Left renal cortex interstitium (tissue), 4 donors: Measurements from ENCODE around the gene ITLN1. TPM values are rescaled to one million over a fixed set of nuclear protein-coding genes. Genes with fewer than 3 reads are reported as not detected.

Source experiments
- DNase-seq, 4 donors: peaks; one replicate each; pipeline ENCODE4 v3.0.0-alpha.2; 2013; ENCODE audit warnings: low read depth in 4 of 4, low spot score in 2 of 4, missing footprints in 1 of 4
- polyA plus RNA-seq, 4 donors: library from polyadenylated mRNA; unstranded; fragments of 120-200 nt; gene quantifications; one replicate each; pipeline ENCODE4 v1.2.1, GENCODE V29; 2013; ENCODE audit not compliant: insufficient read length in 4 of 4

The ITLN1 gene
- polyA plus RNA-seq, 4 donors: 1.3 to 5.3 (median 2.1) TPM

DNA sequence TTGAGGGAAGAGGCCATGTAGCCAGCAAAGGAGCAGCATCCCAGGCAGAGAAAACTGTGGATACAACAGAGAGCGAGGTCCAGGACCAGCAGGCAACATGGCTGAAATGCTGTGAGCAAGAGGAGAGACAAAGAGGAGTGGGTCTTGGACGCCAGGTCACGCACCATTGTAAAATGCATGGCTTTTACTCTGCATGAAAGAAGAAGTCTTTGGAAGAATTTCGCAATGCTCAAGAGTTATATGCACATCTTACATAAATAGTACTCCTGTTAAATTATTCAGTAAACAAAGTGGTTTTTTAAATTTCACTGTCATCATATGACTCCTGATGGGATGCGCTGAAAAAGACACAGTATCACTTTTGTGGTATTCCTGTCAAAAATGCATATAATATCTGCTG is 25.8 kb downstream of the ITLN1 start:
- DNase-seq: no peak

DNA sequence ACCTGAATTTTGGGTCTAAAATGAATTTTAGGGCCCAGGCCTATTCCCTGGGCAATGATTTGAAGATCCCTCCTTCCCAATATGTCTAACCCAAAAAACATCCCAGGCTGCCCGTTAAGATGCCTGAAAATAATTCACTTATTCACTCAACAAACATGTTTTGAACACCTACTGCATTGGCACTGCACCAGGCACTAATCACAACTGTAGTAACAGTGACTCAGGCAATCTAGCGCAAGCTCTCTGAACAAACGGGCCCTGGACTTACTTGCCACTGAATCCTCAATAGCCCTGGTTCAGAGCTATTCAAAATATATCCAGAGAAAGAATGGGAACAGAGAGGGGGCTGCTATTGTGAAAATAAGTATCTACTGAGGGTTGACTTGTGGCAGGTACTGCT is 26.5 kb downstream of the ITLN1 start:
- DNase-seq: no peak

DNA sequence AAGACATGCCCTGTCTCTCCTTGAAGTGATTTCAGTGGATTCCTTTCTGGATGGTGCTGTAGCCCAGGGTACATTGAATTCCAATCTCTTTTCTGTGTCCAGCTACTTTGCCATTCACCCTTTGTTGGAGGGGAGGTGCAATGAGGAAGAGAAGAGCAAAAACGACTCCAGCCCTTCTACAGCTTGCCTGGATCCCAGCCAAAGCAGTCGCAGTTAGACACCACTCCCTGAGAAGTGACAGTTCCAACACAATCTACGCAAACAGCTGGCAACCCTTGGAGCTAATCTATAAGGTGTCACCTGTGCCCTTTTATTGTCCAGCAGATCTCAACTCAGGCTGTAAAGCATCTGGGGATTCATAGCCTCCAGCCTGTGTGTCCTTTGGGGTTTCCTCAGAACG is 26.9 kb downstream of the ITLN1 start:
- DNase-seq: no peak

DNA sequence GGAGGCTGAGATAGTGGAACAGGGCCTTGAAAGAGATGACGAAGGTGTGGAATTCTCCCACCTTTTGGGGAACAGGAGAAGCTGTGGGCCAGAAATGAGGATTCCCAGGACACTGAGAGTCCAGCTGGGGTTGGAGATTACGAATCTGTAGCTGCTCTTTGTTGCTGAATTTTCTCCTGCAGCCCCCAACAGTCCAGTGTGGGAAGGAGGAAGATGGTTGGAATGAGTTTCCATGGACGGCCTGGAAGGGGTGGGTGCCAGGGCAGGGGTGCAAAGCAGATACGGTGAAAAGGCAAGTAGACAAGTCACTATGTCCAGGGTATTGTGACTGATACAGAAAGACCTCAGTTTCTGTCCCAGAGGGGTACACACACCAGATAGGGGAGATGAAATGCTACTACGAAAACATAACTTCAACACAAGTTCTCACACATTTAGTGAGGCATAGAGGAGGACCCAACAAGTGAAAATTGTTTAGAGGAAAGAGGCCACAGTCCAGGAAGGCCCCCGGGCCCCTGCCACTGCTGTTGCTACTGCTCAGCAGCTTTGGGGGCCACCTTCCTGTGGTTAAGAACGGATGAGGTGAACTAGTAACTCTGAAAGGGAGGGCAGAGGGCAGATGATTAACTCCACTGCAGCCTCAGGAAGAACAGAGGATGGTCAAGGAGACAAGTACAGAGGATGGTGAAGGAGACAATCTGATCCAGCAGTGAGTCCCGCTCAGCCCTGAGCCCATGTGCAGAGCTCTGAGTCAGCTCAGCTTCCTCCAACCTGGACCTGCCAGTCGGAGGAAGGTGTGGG is 29.6 kb downstream of the ITLN1 start:
- DNase-seq: no peak

DNA sequence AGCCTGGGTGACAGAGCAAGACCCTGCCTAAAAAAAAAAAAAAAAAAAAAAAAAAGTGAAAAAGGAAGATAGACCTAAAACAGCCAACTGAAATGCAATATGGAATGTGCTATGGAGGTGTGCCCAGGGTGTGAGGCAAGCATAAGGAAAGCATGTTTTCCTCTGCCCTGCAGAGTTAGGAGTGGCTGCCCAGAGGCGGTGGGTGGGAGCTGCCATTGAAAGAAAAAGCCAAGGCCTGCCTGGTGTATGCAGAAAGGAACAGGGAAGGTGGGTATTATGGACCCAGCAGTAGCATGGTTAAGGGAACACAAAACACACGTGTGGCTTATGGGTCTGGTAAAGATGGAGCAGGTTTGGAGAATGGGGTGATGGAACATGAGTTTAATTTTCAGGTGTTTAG is 31.2 kb downstream of the ITLN1 start:
- no peak for DNase-seq

DNA sequence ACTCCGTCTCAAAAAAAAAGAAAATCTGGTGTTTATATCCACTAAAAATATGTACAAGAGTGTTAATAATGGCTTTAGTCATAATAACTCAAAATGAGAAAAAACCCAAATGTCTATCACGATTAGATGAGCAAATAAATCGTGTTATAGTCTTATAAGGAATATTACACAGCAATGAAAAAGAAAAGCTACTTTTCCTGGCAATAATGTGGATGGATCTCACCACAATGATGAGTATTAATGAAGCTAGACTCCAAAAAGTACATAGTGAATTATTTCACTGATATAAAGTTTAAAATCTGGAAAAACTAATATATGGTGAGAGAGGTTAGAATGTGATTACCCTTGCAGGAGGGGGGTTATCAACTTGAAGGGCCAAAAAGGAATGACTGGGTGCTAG is 32.0 kb downstream of the ITLN1 start:
- no peak for DNase-seq

DNA sequence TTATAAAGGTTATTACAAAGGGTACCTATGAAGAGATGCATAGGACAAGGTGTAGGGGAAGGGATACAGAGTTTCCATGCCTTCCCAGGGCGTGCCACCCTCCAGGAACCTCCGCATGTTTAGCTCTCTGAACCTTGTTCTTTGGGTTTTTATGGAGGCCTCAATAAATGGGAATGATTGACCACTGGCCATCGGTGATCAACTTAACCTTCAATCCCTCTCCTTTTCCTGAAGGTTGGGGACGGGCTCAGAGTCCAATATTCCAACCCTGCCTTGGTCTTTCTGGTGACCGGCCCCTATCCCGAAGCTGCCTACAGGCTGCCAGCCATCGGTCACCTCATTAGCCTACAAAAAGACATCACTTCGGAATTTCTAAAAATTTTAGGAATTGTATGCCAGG is 34.0 kb downstream of the ITLN1 start:
- no peak for DNase-seq

DNA sequence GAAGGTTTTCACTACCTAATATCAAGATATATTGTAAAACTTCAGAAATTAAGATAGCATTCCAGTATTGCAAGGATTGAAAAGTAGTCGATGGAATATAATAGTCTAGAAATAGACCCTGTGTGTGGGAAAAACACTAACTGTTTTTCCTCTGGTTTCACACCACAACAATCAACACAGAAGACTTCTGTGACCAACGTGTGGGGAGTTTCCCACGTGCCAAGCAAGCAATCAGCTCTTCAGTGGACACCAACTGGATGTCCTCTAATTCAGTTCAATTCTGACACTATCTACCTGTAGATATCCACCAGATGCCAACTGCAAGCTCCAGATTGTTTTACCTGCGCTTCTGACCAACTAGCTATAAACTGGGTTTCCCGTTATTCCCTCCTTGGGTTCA is 34.4 kb downstream of the ITLN1 start:
- no peak for DNase-seq

DNA sequence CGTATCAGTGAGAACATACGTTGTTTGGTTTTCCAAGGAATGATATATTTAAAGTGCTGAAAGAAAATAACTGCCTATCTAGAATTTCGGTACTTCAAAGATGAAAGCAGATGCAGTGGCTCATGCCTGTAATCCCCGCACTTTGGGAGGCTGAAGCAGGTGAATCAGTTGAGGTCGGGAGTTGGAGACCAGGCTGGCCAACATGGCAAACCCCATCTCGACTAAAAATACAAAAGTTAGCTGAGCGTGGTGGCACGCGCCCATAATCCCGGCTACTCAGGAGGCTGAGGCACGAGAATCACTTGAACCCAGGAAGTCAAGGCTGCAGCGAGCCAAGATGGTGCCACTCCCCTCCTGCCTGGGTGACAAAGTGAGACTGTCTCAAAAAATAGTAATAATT is 38.7 kb downstream of the ITLN1 start:
- DNase-seq: no peak

DNA sequence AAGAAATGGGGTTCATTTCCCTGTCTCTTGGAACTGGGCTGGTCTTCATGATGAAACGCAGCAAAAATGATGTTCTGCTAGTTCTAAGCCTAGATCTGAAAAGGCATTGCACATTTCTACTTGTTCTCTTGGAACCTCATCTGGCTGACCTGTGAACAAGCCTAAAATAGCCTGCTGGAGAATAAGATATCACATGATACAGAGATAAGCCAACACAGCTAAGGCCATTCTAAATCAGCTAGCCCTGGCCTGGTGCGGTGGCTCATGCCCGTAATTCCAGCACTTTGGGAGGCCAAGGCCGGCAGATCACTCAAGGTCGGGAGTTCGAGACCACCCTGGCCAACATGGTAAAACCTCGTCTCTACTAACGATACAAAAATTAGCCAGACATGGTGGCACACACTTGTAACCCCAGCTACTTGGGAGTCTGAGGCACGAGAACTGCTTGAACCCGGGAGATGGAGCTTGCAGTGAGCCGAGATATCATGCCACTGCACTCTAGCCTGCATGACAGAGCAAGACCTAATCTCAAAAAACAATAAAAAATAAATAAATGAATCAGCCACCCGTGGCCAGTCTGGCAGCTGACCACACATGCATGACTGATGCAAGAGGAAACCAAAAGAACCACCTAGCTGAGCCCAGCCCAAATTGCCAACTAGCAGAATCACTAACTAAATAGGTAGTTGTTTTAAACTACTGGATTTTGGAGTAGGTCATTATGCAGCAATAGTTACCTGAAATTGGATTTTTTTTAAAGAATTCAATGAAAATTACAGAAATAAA is 40.3 kb downstream of the ITLN1 start:
- DNase-seq: no peak

DNA sequence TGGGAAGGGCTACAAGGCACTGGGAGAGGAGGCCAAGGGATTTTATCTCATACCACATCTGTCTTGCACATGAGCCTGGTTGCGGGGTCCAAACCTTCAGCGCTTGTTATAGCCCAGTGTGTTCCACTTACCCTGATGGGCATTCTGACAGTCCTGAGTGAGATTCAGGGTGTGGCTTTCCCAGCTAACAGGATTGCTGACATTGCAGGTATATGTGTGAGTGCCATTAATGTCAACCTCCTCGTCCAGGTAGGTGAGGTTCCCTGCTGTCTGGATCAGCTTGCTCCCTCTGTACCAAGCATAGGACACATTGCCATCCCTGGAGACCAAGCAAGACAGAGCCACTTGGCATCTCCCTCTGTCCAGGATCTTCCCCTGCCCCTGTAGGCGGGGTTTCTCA is 43.9 kb downstream of the ITLN1 start:
- DNase-seq: no peak

DNA sequence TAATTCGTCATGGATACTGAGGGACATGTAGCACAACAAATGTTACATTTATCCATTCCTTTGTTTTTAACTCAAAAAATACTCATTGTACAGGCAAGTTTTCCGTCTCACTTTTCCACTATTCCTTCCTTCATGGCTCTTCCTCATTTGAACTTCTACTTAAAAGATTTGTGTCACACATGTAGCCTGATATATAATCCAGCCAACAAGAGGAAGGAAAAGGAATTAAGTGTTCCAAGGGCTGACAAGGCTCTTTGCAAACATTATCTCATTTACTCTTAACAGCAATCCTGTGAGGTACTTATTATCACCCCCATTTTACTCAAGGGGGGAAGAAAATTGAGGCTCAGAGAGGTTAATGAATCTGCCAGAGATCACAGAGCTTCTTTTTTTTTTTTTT is 45.2 kb downstream of the ITLN1 start:
- DNase-seq: no peak

DNA sequence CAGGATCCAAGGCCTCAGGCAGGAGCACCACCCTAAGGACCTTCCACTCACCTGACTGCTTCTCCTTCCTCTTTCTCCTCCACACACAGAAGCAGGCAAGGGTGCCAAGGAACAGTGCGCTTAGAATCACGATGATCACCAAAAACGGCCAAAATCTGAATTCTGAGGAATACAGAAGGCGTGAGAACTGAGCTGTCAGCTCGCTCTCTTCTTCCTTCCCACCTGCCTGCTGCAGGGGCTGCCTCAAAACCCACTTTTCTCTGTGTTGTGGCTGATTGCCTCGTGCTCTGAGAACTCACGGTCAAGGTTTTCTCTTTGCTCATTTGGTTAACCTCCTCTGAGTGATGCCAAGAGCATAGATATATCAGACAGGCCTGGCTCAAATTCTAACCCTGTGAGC is 46.1 kb downstream of the ITLN1 start:
- no peak for DNase-seq

DNA sequence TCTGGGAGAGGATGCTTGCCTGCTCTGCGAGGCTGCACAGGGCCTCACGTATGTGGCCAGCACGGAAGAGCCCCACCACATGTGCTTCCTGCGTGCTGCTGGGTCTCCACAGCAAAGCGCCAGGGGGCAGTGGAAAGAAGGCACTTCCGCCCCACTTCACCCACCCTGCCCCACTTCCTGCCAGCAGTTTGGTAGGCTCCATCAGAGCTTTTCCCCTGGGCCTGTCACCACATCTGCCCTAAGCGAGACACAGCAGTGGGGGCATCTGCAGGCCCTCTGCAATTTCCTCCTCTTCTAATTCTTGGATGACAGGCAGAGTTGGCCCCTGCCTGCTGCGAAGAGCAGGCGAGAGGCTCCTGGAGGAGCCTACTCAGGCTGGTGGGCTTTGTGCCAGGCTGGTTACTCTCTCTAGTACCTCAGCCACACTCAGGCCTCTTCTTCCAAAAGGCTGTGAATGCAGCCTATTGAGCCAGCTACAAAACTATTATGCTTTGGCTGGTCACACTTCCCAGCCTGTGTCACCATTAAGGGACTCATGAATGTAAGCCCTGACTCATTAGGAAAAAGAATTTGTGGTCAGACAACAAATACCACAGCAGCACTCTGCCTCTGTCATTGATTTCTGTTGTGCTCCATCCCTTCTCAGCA is 47.3 kb downstream of the ITLN1 start:
- DNase-seq: no peak

DNA sequence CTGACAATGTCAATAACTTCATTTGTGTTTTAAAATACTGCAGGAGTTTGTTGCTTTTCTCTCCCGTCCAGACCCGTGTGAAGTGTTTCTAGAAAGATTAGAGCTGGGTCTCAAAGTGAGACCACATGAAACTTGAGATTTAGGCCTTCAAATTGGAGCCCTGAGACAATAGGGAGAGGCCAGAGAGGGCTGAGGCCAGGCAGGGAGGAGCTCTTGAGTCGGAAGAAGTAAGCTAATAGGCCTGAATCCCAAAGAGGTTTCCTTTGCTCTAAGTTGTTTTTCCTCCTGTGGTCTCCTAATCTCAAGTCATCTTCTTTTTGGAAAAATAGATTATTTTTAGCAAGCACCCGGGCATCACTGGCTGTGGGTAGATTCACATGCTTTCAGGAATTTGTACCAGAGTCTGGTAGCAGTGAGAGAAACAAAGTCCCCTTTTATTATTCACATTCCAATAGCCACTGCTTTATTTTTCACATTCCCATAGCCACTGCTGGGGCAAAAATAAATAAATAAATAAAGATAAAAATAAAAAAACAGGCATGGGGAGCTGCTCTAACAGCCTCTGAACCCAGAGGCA is 47.9 kb downstream of the ITLN1 start:
- no peak for DNase-seq

DNA sequence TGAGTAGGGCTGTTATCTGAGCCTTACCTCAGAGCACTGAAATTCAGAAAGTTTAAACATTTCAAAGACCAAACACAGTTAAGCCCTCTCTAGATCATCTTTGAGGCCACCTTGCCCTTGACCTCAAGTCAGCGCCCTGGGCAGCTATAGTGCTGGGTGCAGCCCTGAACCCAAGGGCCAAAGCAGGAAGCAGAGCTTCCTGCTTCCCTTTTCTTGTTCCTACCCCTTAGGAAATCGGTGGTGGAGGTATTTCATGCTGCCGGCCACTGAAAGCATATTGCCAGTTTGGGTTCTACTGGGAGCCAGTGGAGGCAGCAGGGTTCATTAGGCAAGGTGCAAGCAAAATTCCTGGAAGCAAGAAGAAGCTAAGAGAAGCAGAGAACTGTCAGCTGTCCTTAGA is 48.4 kb downstream of the ITLN1 start:
- no peak for DNase-seq

DNA sequence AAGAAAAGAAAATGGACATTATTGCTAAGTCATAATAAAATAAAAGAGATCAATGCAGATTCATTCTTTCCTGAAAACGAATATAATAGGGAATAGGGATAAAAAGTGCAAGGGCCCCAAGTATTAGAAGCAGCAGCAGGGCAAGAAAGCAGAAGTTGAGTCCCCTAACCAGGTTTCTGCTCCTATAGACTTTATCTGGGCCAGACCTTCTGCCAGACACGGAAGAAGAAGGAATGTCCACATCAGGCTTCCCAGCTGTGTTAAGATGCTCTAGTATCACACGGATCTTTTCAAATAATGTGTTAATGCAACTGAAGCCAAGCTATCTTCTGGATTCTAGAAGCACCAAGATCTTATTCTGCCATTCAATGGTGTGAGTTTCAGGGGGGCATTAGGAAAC is 49.2 kb downstream of the ITLN1 start:
- no peak for DNase-seq

DNA sequence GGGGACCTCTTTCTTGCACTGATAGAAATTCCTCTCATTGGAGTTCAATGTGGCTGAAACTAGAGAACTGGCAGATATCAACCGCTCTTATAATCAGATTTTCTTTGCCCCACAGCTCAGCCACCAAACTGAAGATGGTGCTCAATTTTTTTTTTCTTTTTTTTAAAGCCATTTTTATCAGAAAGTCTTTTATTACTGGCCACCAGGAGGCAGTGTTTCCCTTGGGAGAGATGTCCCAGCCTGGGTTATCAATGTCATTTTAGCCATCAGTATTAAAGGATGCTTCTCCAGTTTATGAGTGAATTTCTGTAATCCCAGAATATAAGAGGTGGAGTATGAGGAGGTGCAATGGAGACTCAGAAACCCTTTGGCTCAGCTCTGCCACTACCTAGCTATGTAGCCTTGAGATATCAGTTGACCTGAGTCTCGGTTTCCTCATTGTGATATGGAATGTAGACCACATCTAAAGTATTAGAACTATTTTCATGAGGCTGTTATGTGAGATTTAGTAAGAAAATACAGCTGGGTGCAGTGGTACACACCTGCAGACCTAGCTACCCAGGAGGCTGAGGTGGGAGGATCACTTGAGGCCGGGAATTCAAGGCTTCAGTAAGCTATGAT is 49.9 kb downstream of the ITLN1 start:
- DNase-seq: peak in 2 of 4 donors; percentile 3 to 19

DNA sequence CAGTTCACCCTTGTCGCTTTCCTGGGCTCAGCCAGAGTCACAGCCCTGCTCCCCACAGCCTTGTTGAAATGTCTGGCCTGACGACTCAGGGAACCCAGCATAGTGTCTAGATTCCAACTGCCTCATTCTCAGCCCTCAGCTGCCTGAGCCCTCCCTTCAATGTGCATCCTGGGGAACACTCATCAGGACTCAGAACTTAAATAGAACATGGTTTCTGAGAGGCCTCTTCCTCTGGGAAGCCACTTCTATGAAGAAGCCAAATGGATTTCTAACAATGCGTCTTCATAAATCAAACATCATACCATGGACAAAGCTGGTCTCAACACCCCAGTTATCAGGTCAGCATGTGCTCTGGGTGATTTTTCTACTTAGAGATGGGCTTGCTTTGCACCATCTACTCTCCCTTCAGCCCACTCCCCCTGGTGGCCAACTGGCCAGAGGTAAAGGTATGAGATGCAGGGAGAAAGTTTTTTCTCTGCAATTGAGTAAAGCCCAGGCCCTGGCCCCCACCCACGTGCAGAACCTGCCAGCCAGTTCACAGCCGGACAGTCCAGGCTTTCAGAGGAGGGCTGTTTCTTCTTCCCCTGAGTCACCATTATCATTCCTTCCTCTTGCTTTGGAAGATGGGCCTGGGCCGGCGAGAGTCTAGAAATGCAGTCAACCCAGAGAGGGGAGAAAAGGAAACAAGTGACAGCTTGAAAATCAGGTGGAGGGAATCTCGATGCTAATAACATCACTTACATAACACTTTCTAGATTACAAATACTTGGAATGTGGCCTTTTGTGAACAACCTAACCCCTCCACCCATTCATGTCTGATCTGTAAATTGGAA is 54.4 kb downstream of the ITLN1 start:
- peak in 2 of 4 donors; percentile 26 to 46 for DNase-seq

DNA sequence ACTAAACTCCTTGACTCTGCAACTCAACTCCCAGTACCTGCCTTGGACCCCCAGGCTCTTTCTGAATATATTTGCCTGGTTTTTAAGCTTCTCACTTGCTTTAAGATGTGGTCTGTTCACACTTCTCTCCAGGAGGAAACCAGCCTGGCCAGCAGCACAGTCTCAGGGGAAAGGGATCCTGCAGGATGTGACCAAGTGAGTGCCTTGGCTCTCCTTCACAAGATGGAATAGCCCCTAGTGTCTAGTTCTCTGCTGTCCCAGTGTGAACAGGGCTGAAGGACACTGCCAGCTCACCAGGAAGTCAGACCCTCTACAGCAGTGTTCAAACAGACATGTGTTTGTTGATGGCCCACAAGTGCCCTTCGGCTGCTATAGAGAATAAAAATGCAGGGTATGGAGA is 55.2 kb downstream of the ITLN1 start:
- no peak for DNase-seq
